ENCODE results near the gene FAM171A2.
"Not testable (repeated sequence)": the region's sequence is repeated elsewhere in the genome, so short reads cannot be mapped to it uniquely, and the experiment has no call there.

FAM171A2 gene

DNA sequence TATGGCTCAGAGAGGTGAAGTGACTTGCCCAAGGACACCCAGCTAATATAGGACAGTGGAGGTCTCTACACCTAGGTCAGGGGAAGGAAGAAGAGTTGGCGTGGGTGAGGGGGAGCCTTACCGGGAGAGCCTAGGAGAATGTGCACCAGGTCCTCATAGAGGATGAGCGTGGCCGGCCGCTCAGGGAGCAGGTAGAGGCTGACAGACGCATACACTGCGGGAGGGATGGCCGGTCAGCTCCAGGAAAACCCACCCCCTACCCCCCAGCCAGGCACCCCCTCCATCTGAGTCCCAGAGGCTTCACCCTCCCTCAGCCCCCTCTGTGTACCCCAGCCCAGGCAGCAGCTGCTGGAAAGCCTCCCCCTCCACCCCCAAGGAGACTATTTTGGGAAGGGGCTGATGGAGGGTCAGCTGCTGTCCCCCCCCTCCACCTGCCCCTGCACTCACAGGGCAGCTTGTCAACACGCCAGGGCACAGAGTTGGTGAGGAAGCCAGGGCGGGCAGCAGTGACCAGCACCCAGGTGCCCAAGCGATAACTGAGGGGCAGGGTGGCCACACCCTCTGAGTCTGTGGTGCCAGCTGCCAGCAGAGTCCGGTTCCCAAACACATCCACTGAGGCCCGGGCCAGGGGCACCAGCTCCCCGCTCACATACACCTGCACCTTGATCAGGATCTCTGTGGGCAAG is 4.1 kb downstream of the FAM171A2 start:
- DNase-seq = no peak

DNA sequence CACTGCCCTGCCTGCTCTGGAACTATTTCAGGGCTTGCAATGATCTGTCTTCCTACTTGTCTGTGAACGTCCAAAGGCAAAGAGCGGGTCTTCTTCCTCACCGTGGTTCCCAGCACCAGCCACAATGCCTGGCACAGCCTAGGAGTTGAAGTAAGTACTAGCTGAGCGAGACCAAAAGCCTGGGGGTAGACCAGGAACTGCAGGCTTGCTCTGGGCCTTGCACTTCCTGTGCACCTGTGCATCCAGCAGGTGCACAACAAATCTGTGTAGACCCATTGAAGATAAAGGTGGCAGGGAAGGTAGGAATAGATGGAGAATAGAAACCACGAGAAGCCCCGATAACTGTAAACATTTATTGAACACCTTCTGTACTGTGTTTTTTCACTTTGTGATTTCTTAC is 4.6 kb downstream of the FAM171A2 start:
- DNase-seq = no peak

DNA sequence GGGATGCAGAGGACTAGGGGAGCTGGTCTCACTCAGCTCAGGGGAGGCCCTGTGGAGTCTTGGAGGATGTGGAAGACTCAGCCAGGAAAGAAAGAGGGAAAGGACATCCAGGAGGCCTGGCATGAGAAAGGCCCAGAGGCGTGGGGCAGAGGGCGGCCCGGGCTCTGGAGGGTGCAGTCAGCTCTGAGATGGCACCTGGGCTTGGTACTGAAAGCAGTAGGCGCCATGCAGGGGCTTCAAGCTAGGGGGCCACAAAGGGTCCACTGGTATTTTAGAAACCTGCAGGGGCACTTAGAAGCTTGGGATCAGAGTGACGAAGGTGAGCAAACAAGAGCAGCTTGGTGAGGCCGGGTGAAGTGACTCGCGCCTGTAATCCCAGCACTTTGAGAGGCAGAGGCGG is 5.6 kb downstream of the FAM171A2 start:
- DNase-seq = no peak

DNA sequence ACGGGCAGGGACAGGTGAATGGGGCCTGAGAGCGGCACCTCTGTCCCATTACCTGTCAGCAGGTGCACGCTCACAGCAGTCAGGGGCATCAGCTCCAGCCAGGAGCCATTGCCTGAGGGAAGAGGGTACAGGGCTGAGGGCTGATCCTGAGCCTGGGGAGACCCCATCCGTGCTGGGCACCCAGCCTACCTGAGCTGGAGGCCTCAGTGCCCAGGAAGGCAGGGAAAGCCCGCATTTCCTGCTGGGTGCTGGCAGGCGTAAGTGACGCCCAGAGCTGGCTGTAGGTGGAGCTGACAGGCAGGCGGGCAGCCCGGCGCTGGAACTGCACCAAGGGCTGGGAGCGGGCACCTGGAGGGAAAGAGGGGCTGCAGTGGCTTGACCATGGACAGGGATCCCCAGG is 7.4 kb downstream of the FAM171A2 start:
- DNase-seq = no peak

DNA sequence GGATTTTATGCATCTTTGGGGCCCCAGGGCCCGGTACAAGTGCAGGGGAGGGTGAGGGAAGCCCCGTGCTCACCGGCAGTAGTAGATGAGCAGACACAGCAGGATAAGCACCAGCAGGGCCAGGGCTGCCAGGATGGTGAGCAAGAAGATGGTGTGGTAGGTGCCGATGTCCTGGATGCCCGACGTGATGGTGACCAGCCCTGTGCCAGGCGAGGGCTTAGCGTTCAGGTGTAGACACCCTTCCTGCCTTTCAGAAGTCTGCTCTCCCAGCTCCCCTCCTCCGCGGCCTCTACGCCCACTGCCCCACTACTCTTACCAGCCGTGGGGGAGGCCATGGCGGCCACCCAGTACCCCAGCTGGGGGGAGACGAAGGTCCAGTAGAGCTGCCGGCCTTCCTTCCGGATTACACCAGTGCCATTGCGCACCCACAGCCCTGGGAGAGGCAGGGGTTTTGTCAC is 8.0 kb downstream of the FAM171A2 start:
- DNase-seq = no peak

DNA sequence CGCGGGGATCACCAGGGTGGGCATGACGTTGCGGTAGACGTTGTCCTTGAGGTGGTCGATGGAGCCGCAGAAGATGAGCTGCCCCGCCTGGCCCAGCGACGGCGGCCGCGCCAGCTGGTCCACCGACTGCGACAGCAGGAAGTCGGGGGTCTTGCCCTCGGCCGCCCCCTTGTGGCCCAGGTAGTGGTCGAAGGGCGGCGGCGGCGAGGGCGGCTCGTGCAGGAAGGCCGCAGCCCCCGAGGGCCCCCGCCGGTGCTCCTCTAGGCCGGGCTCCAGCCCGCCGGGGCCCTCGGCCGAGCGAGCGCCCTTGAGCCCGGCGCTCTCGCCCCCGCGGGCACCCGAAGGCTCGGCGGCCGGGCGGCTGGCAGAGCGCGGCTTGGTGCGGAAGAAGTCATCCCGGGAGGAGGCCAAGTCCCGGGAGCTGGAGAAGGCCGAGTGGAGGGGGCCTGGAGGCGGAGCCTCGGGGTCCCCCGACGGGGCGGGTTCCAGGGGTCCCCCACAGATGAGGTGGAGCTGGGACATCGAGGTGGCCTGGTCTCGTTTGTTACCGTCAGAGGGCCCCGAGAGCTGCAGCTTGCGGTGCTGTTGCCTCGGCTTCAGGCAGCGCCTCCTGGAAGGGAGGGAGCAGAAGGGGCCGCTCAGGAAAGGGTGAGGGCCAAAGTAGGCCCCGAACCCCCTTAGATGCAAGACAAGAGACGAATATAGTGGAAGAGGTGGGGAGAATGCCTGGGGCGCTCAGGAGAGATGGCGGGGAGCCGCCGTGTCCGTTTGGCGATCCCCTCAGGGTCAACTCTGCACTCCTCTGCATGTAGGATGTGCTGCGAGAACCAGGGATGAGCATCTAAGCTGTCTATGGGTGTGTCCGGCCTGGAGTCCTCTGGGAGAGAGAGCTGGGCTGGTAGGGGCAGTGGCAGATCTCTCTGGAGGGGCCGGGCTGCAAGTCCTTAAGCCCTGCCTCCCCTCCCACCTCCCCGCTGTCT is 8.8 kb downstream of the FAM171A2 start:
- no peak for DNase-seq

DNA sequence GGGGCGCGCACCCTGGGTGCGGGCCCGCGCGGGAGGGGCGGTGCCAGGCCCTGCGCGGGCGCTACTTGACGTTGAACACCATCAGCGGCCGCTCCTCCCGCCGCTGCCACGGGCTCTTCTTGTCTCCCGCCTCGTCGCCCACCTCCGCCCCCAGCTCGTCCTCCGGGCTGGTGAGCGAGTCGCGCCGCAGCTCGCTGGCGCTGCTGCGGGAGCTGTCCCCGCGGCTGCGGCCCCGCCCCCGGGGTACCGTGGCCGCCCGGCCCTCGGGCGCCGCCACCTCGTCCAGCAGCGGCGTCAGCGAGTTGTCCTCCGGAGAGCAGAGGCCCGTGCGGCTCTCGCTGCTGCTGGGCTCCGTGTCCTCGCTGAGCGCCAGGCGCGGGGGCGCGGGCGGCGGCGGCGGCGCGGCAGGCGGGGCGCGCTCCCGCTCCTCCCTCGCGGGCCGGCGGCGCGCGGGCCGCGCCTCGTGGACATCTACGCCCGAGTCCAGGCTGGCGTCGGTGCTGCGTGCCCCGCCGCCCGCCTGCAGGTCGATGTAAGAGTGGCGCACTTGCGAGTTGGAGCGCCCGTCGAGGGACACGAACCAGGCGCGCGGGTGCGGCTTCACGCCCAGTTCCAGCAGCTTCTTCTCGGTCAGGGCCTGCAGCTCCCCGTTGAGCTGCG is 9.9 kb downstream of the FAM171A2 start:
- DNase-seq = no peak

DNA sequence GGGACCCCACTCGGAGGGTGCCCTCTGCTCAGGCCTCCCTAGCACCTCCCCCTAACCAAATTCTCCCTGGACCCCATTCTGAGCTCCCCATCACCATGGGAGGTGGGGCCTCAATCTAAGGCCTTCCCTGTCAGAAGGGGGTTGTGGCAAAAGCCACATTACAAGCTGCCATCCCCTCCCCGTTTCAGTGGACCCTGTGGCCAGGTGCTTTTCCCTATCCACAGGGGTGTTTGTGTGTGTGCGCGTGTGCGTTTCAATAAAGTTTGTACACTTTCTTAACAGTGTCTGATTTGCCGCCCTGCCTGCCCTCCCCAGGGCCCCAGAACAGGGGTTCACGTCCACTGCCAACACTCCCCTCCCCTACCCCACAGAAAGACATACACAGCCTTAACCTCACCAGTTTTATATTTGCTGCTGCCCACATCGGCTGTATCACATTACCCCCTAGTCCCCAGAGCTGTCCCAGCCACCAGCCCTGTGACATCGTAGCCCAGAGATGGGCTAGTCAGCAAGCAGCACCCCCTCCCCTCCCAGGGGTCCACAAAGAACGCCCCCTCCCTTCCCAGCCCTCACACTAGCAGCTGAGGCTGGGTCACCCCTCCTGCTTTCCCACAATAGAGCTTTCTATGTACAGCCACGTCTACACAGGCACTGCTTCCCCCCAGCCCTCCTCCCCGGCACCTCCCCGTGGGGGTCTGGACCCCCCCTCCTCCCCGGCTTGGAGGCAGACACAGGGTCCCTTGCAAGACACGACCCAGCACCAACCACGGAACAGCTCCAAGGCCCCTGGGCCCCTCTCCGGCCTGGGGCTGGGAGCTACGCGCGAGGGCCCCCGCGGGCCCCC is 10.6 kb downstream of the FAM171A2 start:
- no peak for DNase-seq

DNA sequence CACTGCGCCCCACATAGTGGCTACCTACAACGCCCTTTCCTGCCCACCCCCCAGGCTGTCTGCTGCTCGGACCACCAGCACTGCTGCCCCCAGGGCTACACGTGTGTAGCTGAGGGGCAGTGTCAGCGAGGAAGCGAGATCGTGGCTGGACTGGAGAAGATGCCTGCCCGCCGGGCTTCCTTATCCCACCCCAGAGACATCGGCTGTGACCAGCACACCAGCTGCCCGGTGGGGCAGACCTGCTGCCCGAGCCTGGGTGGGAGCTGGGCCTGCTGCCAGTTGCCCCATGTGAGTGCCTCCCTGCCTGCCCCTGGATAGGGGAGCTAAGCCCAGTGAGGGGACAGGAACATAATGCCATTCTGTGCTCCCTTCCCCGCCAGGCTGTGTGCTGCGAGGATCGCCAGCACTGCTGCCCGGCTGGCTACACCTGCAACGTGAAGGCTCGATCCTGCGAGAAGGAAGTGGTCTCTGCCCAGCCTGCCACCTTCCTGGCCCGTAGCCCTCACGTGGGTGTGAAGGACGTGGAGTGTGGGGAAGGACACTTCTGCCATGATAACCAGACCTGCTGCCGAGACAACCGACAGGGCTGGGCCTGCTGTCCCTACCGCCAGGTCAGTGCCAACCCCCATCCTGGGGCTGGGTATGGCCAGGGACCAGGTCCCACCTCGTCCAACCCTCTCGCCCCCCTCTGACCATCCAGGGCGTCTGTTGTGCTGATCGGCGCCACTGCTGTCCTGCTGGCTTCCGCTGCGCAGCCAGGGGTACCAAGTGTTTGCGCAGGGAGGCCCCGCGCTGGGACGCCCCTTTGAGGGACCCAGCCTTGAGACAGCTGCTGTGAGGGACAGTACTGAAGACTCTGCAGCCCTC is 11.5 kb downstream of the FAM171A2 start:
- no peak for DNase-seq

DNA sequence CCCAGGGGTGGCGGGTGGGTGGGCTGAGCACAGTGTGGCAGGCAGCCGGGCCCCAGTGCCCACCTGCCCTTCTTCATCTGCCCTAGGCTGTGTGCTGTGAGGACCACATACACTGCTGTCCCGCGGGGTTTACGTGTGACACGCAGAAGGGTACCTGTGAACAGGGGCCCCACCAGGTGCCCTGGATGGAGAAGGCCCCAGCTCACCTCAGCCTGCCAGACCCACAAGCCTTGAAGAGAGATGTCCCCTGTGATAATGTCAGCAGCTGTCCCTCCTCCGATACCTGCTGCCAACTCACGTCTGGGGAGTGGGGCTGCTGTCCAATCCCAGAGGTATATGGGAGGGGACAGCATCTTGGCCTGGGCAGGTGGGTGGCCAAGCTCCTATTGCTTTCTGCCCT is 12.2 kb downstream of the FAM171A2 start:
- DNase-seq = no peak

DNA sequence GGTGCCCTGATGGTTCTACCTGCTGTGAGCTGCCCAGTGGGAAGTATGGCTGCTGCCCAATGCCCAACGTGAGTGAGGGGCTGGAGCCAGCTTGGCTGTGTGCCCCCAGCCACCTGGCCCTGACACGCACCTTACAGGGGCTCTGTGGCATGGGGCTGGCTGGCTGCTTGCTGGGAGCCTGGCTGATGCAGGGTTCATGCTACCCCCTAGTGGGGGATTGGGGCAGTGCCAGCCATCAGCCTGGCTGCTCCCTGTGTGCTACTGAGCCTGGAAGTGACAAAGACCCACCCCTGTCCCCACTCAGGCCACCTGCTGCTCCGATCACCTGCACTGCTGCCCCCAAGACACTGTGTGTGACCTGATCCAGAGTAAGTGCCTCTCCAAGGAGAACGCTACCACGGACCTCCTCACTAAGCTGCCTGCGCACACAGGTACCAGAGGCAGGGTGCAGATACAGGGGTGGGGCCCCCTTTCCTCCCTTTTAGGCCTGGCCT is 12.9 kb downstream of the FAM171A2 start:
- peak; percentile 37 for DNase-seq

DNA sequence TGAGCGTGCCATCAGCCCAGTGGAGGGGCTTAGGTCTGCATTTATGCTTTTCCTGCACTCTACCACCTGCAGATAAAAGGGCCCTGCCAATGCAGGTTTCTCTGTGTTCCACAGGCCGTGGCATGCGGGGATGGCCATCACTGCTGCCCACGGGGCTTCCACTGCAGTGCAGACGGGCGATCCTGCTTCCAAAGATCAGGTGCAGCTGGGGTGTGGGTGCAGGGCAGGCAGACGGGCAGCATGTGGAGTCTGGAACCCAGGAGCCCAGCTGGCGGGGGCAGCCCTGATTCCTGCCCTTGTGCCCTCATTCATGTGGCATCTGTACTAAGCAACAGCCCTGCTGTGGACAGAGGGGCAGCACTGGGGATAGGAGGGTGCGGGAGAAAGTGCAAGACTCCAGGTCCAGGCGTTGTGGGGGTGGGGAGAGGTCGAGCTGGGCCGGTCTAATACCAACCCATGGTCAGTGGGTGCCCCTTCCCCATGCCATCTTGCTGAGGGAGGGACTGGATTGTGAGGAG is 14.0 kb downstream of the FAM171A2 start:
- no peak for DNase-seq

DNA sequence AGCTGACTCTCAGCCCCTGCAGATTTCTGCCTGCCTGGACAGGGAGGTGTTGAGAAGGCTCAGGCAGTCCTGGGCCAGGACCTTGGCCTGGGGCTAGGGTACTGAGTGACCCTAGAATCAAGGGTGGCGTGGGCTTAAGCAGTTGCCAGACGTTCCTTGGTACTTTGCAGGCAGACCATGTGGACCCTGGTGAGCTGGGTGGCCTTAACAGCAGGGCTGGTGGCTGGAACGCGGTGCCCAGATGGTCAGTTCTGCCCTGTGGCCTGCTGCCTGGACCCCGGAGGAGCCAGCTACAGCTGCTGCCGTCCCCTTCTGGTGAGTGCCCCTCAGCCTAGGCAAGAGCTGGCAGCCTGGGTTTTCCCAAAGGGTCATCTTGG is 14.7 kb downstream of the FAM171A2 start:
- no peak for DNase-seq

DNA sequence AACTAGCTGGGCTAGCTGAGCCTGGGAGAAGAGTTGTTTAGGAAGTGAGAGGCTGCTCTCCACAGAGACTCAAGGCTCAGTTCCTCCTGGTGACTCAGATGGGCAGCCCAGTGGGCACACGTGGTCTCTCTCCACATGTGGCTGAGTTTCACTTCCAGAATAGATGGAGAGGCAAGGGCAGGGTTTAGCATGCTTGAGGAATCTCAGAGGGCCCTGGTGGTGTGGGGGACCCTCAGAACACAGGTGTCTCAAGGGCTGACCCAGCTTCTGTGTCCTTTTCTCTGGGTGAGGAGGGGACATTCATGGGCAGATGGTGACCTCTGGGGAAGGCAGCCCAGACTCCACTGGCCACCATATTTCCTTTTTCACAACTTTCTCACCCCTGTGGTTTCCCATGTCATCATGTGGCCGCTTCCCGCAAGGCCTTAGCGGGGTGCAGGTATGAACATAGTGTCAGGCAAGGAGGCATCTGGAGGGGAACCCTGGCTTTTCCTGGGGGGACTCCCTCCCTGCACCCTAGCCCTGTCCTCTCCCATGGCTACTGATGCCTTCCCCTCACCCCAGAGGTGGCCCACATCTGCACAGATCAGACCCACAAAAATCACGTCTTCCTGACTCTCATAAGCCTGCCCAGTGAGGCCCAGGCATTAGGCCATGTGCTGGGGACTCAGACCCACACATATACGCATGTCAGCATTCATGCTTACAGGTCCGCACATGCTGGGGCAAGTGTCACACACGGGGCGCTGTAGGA is 15.2 kb downstream of the FAM171A2 start:
- DNase-seq = no peak

DNA sequence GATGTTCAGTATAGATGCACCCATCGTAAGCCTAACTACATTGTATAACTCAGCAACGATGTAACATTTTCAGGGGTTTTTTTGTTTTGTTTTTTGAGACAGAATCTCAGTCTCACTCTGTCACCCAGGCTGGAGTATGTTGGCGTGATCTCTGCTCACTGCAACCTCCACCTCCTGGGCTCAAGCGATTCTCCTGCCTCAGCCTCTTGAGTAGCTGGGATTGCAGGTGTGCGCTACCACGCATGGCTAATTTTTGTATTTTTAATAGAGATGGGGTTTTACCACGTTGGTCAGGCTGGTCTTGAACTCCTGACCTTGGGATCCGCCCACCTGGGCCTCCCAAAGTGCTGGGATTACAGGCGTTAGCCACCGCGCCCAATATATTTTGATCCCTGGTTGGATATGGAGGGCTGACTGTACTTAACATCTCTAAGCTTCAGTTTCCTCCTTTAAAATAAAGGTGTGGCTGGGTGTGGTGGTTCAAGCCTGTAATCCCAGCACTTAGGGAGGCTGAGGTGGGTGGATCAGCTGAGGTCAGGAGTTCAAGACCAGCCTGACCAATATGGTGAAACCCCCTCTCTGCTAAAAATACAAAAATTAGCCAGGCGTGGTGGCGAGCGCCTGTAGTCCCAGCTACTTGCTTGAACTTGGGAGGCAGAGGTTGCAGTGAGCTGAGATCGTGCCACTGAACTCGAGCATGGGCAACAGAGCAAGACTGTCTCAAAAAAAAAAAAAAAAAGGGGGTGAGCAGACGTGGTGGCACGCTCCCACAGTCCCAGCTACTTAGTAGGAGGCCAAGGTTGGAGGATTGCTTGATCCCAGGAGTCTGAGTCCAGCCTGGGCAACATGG is 16.2 kb downstream of the FAM171A2 start:
- DNase-seq = not testable (repeated sequence)

DNA sequence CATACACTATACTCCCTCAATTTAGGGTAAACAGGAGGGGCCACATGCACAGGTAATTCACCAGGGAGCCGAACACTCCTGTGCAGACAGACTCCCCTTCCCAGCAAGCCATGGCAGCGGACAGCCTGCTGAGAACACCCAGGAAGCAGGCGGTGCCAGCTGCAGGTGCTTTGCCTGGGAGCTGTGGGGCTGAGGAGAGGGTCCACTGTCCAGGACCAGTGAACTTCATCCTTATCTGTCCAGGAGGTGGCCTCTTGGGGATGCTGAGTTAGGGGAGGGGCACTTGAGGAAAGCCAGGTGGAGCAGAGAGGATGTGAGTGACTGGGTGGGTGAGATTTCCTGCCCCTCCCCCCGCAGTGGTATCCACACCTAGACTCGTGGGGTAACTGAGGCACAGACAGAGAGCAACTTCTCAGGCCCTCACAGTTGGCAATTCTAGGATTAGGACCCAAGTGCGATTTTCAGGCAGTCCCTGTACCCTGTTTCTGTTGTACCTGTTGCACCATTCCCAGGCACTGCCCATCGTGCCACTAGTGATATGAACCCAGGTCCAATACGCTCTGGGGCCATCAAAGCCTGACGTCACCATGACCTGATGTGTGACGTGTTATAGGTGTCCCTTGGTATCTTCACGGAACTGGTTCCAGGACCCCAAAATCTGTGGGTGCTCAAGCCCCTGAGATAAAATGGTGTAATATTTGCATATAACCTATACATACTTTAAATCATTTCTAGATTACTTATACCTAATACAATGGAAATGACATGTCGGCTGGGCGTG is 17.4 kb downstream of the FAM171A2 start:
- no peak for DNase-seq

DNA sequence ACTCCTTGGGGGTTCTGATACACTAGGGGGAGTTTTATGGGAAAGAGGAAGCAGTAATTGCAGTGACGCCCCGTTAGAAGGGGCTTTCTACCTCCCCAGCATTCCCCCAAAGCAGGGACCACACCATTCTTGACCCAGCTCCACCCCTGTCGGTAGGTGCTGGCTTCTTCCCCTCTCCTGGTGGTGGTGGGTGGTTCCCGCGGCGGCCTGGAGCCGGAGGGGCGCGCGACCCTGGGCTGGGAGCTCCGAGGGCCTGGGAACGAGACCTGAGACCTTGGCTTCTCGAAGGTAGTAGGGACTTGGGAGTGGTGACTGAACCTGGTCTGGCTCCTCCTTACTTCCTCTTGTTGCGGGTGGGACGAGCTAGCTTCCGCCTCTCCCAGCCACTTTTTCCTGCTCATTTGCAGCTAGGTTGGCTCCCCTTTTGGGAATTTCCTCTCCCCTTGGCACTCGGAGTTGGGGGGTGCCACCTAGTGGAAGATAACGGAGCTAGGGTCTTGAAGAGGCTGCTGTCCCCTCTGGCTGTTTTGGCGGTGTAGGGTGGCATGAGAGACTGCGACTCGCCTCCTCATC is 18.1 kb downstream of the FAM171A2 start:
- peak; percentile 62 for DNase-seq

DNA sequence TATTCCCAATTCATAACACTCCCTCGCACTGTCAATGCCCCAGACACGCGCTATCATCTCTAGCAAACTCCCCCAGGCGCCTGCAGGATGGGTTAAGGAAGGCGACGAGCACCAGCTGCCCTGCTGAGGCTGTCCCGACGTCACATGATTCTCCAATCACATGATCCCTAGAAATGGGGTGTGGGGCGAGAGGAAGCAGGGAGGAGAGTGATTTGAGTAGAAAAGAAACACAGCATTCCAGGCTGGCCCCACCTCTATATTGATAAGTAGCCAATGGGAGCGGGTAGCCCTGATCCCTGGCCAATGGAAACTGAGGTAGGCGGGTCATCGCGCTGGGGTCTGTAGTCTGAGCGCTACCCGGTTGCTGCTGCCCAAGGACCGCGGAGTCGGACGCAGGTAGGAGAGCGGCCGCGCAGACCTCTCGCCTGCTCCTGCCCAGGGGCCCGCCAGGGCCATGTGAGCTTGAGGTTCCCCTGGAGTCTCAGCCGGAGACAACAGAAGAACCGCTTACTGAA is 18.7 kb downstream of the FAM171A2 start, which contains the start of gene GRN:
Gene GRN, plus strand, starts transcription at position 364 of the 515 bp plus-strand sequence. CDS start 3,863 bp downstream, outside the sequence.
- DNase-seq = peak; percentile 99
